Femur (tissue), 1 donor: ENCODE data around the gene VIPR2.

Experiments
- DNase-seq: peaks from one replicate; pipeline ENCODE4 v3.0.0-alpha.2; 2017

Gene VIPR2

DNA sequence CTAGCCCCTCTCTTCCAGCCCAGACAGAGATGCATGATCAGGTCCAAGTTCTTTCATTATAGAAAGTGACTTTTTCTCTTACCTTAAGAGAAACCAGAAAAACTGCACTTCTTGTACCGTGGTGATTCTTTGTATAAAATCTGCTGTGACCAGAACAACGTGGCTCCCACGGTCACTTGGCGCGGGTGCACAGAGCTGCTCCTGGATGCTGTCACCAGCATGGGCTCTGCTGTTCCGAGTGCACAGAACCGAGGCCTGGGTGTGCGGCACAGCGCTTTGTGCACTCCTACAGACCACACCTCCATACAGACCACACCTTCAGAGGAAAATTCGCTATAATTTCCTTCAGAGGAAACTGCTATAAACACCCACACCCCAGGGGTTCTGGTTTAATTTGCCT lies 26.0 kb downstream of the VIPR2 start:
- DNase-seq, result no peak

DNA sequence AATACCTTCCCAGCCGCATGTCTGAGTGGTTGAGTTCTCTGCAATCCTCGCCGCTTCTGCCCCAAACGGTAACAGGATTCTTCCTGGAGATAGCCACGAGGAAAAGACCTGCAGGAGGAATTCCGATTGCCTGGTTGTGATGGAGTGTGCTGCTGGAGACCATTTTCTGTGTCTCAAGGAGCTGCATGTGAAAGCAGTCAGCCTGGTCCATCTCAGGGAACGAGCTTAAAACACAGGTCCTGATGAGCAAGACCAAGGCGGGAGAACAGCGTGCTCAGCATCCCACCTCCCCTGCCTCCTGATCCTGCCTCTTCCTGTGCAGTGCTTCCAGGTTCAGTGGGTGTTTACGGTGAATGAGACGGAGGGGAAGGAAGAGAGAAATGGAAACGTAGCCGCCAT lies 26.5 kb downstream of the VIPR2 start:
- DNase-seq, result no peak

DNA sequence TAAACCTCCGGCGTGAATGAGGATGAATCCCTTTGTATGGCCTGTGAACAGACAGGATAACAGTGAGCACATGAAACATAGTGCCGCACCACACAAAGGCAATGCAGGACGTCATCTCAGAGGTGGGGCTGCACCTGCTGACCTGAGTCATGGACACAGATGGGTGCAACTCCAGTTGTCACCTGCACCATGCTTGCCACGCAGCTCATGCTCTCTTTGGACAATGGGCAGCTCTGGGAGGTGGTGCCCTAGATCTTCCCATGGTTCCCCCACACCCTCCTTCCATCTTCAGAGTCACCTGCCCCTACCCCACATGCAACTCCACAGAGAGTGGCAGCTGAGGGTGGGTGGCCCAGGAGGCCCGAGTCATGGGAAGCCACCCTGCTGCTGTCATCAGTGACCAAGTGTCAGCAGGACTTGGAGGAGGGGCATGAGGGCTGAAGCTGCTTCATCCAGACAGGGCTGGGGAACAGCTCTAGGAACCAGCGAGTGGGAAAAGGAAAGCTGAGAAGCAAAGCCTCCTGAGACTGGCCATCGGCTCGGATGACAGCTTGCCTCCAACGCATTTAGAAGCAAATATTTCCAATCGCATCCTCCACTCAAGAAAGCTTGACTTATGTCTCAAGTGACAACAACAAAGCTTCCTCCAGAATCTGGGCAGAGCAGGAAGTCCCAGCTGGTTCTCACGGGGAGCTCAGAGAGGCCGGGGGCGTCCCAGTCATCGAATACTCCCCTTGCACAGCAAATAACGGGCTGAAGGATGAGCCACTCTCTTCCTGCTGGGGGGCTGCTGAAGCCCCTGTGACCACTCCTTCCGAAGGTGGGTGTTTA lies 27.1 kb downstream of the VIPR2 start:
- DNase-seq, result peak; percentile 48

- no peak for DNase-seq
Observed at GRCh38 chr7:159116581-159117339, 27.9 kb downstream of the VIPR2 start.

DNA sequence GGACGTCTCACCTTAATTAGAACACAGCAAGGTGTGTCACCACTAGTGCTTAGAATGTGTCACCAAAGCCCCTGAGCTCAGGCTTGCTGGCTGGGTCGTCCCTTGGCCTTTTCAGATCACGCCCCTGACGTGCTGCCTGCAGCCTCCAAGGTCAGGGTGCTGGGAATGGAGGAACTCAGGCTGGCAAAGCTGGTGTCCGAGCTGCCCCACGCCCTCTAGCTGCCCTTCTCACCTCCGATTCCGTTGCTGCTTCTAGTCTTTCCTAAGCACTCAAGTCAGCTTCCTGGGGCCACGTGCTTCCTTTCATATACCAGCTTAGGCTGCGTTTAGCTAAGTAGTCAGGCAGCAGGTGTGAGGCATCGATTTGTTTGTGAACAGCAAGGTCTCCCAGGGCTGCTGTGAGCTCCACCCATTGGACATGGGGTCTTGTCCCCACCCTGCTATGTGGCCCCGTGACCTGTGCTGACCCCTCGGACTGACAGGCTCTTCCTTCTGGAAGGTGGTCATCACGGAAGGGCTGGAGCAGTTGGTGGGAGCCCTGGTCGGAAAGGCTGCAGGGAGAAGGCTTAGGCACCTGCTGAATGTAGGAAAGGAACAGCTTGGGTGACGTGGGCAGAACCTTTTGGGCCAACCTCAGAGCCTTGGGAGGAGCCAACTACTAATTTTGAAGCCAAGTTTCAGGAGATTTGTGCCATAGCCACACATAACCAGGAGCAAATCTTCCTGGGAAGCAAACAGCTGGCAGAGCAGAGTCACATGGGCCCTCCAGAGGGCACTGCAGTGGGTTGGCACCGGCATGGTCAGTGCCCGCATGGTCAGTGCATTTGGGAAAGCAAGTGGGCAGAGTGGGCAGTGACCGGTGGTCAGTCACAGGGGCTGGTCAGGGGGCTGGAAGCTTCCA lies 28.8 kb downstream of the VIPR2 start:
- no peak for DNase-seq

DNA sequence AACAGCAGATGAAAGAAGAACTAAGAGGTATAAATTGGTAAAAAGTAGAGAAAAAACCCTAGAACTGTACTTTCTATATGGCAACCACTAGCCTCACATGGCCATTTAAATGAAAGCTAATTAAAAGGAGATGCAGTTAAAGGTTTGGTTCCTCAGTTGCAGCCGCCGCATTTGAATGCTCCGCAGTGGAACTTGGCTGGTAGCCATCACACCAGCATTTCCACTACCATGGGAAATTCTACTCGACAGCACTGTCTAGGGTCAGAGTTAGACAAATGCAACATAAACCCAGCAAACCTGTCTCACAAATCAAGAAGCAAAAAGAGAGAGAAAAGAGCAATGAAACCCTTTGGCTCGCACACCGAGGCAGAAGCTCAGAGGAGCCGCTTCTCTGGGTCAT lies 29.7 kb downstream of the VIPR2 start:
- no peak for DNase-seq

DNA sequence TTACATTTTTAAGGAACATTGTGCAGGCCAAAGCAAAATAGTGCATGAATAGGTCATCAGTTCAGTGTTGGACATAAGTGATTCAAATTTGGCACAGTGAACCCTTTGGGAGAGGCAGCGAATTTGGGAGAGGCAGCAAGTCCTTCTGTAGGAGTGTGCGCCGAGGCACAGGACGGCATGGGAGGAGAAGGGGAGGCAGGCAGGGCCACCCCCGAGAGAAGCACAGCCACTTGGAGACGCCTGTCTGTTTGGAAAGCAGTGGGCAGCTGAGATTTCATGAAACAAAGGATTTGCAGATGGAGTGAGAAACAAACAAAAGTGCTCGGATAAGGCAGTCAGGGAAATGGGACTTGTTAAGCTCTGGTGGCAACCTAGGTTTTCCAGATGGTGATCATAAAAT lies 30.6 kb downstream of the VIPR2 start:
- DNase-seq, result no peak

- DNase-seq, result no peak
Observed at GRCh38 chr7:159113056-159113455, 31.6 kb downstream of the VIPR2 start.

- no peak for DNase-seq
Observed at GRCh38 chr7:159112136-159113011, 32.3 kb downstream of the VIPR2 start.

GRCh38 chr7:159109653-159110035 lies 35.0 kb downstream of the VIPR2 start:
- no peak for DNase-seq

DNA sequence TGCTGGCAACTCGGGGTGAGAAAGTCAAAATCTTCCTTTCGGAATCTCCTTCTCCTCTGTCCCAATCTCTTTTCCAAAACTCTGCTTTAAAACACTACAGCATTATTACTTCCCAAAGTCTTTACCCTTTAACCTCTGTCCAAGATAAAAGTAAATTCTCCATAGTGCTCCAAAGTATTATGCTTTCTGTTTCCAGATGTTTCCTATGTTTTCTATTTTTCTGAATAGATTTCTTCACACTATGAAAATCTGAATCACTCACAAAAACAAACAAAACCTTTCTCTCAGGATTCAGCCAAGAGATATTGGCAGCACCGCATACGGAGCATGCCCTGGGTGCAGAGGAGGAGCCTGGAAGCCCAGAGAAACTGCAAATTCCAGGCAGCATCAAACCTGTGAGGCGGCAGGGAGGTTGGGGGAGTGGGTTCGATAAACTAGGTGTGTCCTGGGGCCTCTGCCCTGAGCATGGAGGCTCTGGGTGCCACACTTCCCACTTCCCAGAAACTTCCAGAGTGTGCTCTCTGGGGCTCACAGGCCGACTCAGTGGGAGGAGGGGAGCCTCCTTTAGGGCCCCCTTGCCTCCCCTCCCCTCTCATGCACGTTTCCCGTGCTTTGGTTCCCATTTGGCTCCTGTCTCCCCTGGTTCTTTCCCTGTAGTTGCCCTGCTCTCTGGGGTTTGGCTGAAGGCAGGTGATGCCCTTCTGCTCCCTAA lies 35.6 kb downstream of the VIPR2 start:
- DNase-seq, result no peak

GRCh38 chr7:159108491-159108890 lies 36.2 kb downstream of the VIPR2 start:
- no peak for DNase-seq

GRCh38 chr7:159107161-159107892 lies 37.3 kb downstream of the VIPR2 start:
- peak; percentile 68 for DNase-seq

DNA sequence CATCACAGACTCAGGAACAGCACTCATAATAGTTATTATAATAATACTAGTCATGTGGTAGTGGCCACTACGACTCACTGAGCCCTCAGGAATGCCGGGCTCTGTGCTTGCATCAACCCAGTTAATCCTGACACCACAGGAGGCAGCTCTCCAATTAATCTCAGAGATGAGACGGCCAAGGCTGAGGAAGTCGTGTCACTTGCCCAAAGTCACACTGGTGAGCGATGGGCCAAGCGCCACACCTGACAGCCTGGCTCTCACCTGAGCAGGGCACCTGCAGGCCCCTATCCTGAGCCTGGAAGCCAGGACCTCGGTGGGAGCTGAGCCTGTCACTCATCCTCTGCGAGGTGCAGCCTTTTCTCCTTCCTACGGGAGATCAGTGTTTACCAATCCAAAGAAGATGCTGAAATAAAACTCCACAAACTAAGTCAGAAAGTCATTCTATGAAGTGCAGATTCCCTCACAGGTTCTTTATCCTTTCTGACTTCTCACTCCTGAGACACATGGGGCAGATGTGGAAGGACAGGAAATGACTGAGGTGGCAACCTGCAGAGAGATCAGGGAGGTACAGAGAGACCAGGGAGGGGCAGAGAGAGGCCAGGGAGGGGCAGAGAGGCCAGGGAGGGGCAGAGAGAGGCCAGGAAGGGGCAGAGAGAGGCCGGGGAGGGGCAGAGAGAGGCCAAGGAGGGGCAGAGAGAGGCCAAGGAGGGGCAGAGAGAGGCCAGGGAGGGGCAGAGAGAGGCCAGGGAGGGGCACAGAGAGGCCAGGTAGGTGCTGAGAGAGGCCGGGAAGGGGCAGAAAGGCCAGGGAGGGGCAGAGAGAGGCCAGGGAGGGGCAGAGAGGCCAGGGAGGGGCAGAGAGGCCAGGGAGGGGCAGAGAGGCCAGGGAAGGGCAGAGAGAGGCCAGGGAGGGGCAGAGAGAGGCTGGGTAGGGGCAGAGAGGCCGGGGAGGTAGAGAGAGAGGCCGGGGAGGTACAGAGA lies 38.5 kb downstream of the VIPR2 start:
- no peak for DNase-seq

DNA sequence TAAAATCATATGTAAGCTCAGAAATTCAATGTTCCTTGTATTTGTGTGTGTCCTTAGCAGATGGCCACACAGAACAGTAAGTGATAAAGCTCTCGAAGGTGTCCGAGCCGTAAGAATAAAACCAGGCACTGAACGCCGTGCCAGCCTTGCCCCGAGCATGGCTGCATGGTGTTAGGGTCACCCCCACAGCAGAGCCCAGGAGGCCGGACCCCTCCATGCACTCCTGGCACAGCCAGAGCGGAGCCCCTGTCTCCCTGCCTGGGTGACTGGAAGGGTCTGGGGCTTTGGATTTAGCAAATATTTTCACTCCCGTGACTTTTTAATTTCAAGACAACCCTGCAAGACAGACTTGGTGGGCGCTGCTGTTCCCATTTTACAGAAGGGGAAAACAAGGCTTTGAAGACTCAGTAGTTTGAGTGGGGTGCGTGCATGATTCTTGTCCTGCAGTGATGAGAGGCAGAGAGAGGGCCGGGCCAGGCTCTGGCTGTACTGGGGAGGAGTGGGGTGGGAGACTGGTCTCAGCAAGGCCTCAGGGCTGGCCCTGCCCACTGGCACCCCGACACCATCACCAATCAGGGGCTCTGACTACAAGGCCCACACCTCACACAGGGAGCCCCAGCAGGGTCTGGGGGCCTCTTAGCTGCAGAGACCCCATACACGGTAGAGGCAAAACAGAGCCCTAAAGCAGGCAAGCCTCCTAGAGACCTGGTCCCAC lies 39.4 kb downstream of the VIPR2 start:
- no peak for DNase-seq

DNA sequence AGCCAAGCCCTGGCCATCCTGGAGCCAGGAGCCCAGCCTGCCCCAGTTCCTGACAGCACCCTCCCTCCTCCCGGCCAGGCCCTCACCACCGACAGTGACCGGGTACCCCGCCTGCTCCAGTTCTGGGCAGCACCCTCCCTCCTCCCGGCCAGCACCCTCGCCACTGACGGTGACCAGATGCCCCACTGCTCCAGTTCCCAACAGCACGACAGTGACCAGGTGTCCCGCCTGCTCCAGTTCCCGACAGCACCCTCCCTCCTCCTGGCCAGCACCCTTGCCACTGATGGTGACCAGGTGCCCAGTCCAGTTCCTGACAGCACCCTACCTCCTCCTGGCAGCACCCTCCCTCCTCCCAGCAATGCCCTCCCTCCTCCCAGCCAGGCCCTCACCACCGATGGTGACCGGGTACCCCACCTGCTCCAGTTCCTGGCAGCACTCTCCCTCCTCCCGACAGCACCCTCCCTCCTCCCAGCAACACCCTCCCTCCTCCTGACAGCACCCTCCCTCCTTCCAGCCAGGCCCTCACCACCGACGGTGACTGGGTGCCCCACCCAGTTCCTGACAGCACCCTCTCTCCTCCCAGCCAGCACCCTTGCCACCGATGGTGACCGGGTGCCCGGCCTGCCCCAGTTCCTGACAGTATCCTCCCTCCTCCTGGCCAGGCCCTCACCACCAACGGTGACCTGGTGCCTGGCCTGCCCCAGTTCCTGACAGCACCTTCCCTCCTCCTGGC lies 40.3 kb downstream of the VIPR2 start:
- no peak for DNase-seq

DNA sequence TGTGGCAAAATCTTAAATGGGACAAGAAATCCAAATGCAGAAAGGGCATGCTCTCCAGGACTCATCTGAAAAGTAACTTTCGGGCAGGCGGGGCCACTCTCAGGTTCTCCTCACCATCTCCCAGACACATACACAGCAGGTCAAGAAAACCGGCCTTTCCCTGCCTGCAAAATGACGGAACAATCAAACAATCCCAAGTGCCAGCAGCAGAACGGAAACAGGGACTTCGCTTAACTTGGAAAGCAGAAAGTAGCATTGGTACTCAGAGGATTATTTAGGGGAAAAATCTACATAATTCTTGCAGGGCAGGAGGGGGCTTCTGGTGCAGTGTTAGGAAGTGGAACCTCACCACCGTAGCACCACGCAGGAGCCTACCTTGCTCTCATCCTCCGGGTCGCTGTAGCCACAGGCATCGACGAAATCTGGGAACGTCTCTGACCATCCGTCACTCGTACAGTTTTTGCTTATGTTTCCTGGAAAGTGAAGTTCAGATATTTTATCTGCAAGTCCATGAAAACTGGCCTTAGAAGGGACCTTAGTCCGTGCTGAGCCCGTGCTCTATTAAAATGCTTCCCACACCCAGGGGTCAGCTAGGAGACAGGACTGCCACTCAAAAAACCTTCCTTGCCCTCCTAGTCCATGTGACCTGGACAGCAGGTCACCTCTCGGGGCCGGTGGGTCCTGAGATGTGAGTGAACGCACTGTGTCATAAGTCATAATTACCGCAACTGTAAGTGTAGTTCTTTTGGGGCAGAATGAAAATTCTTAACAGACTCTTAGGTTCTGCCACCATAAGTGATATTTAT lies 41.1 kb downstream of the VIPR2 start:
- DNase-seq, result no peak
